Effector memory CD4-positive, alpha-beta T cell (primary cell): ENCODE results near the gene HGFAC.

Source experiments
- DNase-seq, 3 donors: peaks; one replicate each; pipeline ENCODE4 v3.0.0-alpha.2; 2020
- H3K27ac ChIP-seq: 2 replicates; pipeline ENCODE4 v1.7.0; 2013; ENCODE audit warnings: mild to moderate bottlenecking, low read length, moderate library complexity; ENCODE audit not compliant: insufficient read depth, poor library complexity, severe bottlenecking
- H3K27me3 ChIP-seq: replicated peaks from 2 replicates; pipeline ENCODE4 v1.7.0; 2013; ENCODE audit warnings: mild to moderate bottlenecking, low read length; ENCODE audit not compliant: insufficient read depth, control insufficient read depth, poor library complexity, severe bottlenecking
- H3K36me3 ChIP-seq: 2 replicates; pipeline ENCODE4 v1.7.0; 2013; ENCODE audit warnings: mild to moderate bottlenecking, low read length, moderate library complexity; ENCODE audit not compliant: control insufficient read depth, insufficient read depth
- H3K4me1 ChIP-seq: 2 replicates; pipeline ENCODE4 v1.7.0; 2013; ENCODE audit warnings: low read length, mild to moderate bottlenecking; ENCODE audit not compliant: control insufficient read depth, insufficient read depth, poor library complexity, severe bottlenecking
- H3K4me3 ChIP-seq: 2 replicates; pipeline ENCODE4 v1.7.0; 2013; ENCODE audit warnings: low read length, low read depth, mild to moderate bottlenecking; ENCODE audit not compliant: insufficient read depth, poor library complexity, severe bottlenecking
- H3K9me3 ChIP-seq: 2 replicates; pipeline ENCODE4 v1.7.0; 2013; ENCODE audit warnings: mild to moderate bottlenecking, low read length, moderate library complexity; ENCODE audit not compliant: control insufficient read depth

Gene HGFAC

GRCh38 chr4:3495204-3495975 lies 53.6 kb downstream of the HGFAC start:
- Histone ChIP-seq H3K36me3 (no peaks in the 10 kb centered on the region), H3K4me1 (no peaks in the 10 kb centered on the region), H3K27me3 (peaks cover 7% of the 10 kb centered on the region), H3K4me3 (no peak overlapping the region), H3K9me3 (no peaks in the 10 kb centered on the region), H3K27ac (no peak overlapping the region)
- no peak for DNase-seq

- Histone ChIP-seq H3K27me3 (peaks cover 7% of the 10 kb centered on the region), H3K36me3 (no peaks in the 10 kb centered on the region), H3K4me1 (no peaks in the 10 kb centered on the region)
Measured at GRCh38 chr4:3496021-3496420, 54.3 kb downstream of the HGFAC start.

DNA sequence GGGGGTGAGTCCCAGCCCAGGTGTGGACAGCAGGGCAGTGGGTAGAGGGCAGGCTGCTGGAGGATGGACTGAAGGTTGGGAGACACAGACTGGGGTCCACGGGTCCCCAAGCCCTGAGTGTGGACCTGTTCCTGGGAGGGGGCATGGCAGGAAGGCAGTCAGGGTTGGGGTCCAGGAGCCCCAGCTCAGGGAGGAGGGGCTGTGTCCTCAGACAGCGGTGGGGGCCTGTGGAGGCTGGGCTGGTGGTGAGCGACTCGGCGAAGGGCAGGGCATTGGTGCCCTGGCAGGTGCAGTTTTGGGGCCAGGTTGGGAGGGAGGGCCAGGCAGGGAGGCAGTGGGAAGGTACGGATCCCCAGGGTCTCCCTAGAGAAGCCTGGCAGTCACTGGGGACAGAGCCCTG lies 55.3 kb downstream of the HGFAC start:
- peaks cover 7% of the 10 kb centered on the region for H3K27me3 ChIP-seq

More at GRCh38 chr4:3496021-3496420, 54.3 kb downstream of the HGFAC start:
- Histone ChIP-seq H3K9me3 (no peaks in the 10 kb centered on the region), H3K4me3 (no peak overlapping the region), H3K27ac (no peak overlapping the region)
- DNase-seq: no peak

GRCh38 chr4:3497523-3498389 lies 56.0 kb downstream of the HGFAC start:
- Histone ChIP-seq H3K9me3 (no peaks in the 10 kb centered on the region), H3K4me1 (no peaks in the 10 kb centered on the region), H3K4me3 (no peak overlapping the region), H3K27ac (no peak overlapping the region), H3K36me3 (peaks cover 7% of the 10 kb centered on the region), H3K27me3 (peaks cover 7% of the 10 kb centered on the region)
- no peak for DNase-seq

More for the DNA sequence above, 55.3 kb downstream of the HGFAC start:
- Histone ChIP-seq H3K9me3 (no peaks in the 10 kb centered on the region), H3K27ac (no peak overlapping the region), H3K36me3 (peaks cover under 1% of the 10 kb centered on the region), H3K4me1 (no peaks in the 10 kb centered on the region), H3K4me3 (no peak overlapping the region)
- DNase-seq: no peak

- Histone ChIP-seq H3K27ac (no peak overlapping the region), H3K27me3 (peaks cover 7% of the 10 kb centered on the region), H3K9me3 (no peaks in the 10 kb centered on the region), H3K4me1 (no peaks in the 10 kb centered on the region), H3K36me3 (peaks cover 14% of the 10 kb centered on the region), H3K4me3 (no peak overlapping the region)
- no peak for DNase-seq
Measured at GRCh38 chr4:3498407-3498806, 56.6 kb downstream of the HGFAC start.
